IMR-90 (cell line): Measurements from ENCODE around the gene DNAJC30. TPM values are rescaled to one million over a fixed set of nuclear protein-coding genes. Genes with fewer than 3 reads are reported as not detected.

Source experiments
- ATAC-seq: fragments of 200-7000 bp; cut with Tn5 transposase; 2 replicates; pipeline ENCODE4 v1.9.1; 2020; ENCODE audit warnings: low read depth, mild to moderate bottlenecking, moderate library complexity
- BruUV-seq: library from RNA; stranded (reverse); fragments of 400-500 nt; replicated peaks from 2 replicates; lab custom pipeline; 2021; lab: Mats Ljungman, UMichigan
- CTCF ChIA-PET: fragments of 300-600 bp; formaldehyde crosslinking; extraction: SDS; loops from one replicate; lab custom pipeline; 2021; ENCODE audit warnings: antibody characterized with exemption; lab: Yijun Ruan, JAX
- POLR2A ChIA-PET: fragments of 300-600 bp; sonication (Branson Sonifier 250); formaldehyde crosslinking; loops from one replicate; lab custom pipeline; 2022; ENCODE audit warnings: antibody characterized with exemption; ENCODE audit not compliant: unreplicated experiment; lab: Charles Lee
- DNase-seq: peaks from one replicate; pipeline ENCODE4 v3.0.0; 2013
- H2AFZ ChIP-seq: replicated peaks from 2 replicates; pipeline ENCODE3; 2013; ENCODE audit warnings: low read length, mild to moderate bottlenecking; ENCODE audit not compliant: poor library complexity
- H2AK5ac ChIP-seq: 2 replicates; pipeline ENCODE4 v1.6.1; 2013; ENCODE audit warnings: low read depth, low read length, inconsistent platforms
- H2AK9ac ChIP-seq: replicated peaks from 2 replicates; pipeline ENCODE3; 2013; ENCODE audit warnings: mild to moderate bottlenecking, low read depth, low read length, moderate library complexity; ENCODE audit not compliant: poor library complexity
- H2BK120ac ChIP-seq: 2 replicates; pipeline ENCODE4 v1.6.1; 2013; ENCODE audit warnings: low read depth, low read length, inconsistent platforms
- H2BK15ac ChIP-seq: 3 replicates; pipeline ENCODE4 v1.6.1; 2013; ENCODE audit warnings: low read depth, low read length, inconsistent platforms
- H2BK20ac ChIP-seq: 2 replicates; pipeline ENCODE4 v1.6.1; 2013; ENCODE audit warnings: low read depth, mild to moderate bottlenecking, inconsistent platforms, low read length, moderate library complexity
- H2BK5ac ChIP-seq: 2 replicates; pipeline ENCODE4 v1.6.1; 2013; ENCODE audit warnings: mild to moderate bottlenecking, low read depth, low read length, inconsistent platforms; ENCODE audit not compliant: poor library complexity, severe bottlenecking
- H3K14ac ChIP-seq: replicated peaks from 2 replicates; pipeline ENCODE4 v1.6.1; 2013; ENCODE audit warnings: low read depth, low read length, inconsistent platforms
- H3K18ac ChIP-seq: 2 replicates; pipeline ENCODE4 v1.6.1; 2013; ENCODE audit warnings: low read depth, low read length, control low read depth
- H3K23ac ChIP-seq: 2 replicates; pipeline ENCODE4 v1.6.1; 2013; ENCODE audit warnings: low read depth, low read length, inconsistent platforms
- H3K27ac ChIP-seq: 2 replicates; pipeline ENCODE4 v1.5.1; 2013; ENCODE audit warnings: mild to moderate bottlenecking, control low read depth, low read length; ENCODE audit not compliant: insufficient read depth
- H3K27me3 ChIP-seq: 2 replicates; pipeline ENCODE4 v1.6.1; 2013; ENCODE audit warnings: low read length; ENCODE audit not compliant: control insufficient read depth, insufficient read depth
- H3K36me3 ChIP-seq: 2 replicates; pipeline ENCODE4 v1.6.1; 2013; ENCODE audit warnings: low read length, mixed read lengths; ENCODE audit not compliant: control insufficient read depth, insufficient read depth
- H3K4ac ChIP-seq: 2 replicates; pipeline ENCODE4 v1.6.1; 2013; ENCODE audit warnings: low read depth, low read length, inconsistent platforms
- H3K4me1 ChIP-seq: 2 replicates; pipeline ENCODE4 v1.6.1; 2013; ENCODE audit warnings: low read length, mixed read lengths; ENCODE audit not compliant: control insufficient read depth, insufficient read depth
- H3K4me2 ChIP-seq: 2 replicates; pipeline ENCODE4 v1.6.1; 2013; ENCODE audit warnings: low read depth, mild to moderate bottlenecking, control low read depth, low read length, moderate library complexity
- H3K4me3 ChIP-seq: 2 replicates; pipeline ENCODE4 v1.5.1; 2013; ENCODE audit warnings: low read depth, mild to moderate bottlenecking, control low read depth, low read length, moderate library complexity; ENCODE audit not compliant: insufficient read depth
- H3K56ac ChIP-seq: 2 replicates; pipeline ENCODE4 v1.6.1; 2013; ENCODE audit warnings: low read length, inconsistent platforms; ENCODE audit not compliant: insufficient read depth; ENCODE audit errors: extremely low read depth
- H3K79me1 ChIP-seq, 2 experiments: 2 replicates each; pipeline ENCODE4 v1.6.1; 2013; ENCODE audit warnings: low read length in 2 of 2, inconsistent platforms in 1 of 2, low read depth in 1 of 2
- H3K9ac ChIP-seq: 2 replicates; pipeline ENCODE4 v1.6.1; 2013; ENCODE audit warnings: low read depth, low read length, control low read depth
- H3K9me1 ChIP-seq: 2 replicates; pipeline ENCODE4 v1.6.1; 2013; ENCODE audit warnings: low read length, inconsistent platforms; ENCODE audit not compliant: insufficient read depth
- H3K9me3 ChIP-seq: 2 replicates; pipeline ENCODE4 v1.6.1; 2013; ENCODE audit warnings: low read length; ENCODE audit not compliant: control insufficient read depth, insufficient read depth
- H4K20me1 ChIP-seq: 2 replicates; pipeline ENCODE4 v1.6.1; 2013; ENCODE audit warnings: low read length, inconsistent platforms; ENCODE audit not compliant: insufficient read depth
- H4K5ac ChIP-seq: 2 replicates; pipeline ENCODE4 v1.6.1; 2013; ENCODE audit warnings: mild to moderate bottlenecking, low read depth, low read length, control low read depth
- H4K8ac ChIP-seq, 2 experiments: 2 replicates each; pipeline ENCODE4 v1.6.1; 2013; ENCODE audit warnings: low read depth in 2 of 2, low read length in 2 of 2, control low read depth in 1 of 2, inconsistent platforms in 1 of 2
- H4K91ac ChIP-seq: 2 replicates; pipeline ENCODE4 v1.6.1; 2013; ENCODE audit warnings: low read depth, low read length, inconsistent platforms; ENCODE audit not compliant: insufficient read depth
- ELK1 ChIP-seq: fragments of 150-350 bp; IDR thresholded peaks from 2 replicates; pipeline ENCODE4 v1.6.1; 2016; ENCODE audit warnings: low read depth, mild to moderate bottlenecking, low read length, moderate library complexity, borderline replicate concordance
- MAFK ChIP-seq: IDR thresholded peaks from 2 replicates; pipeline ENCODE4 v1.6.1; 2012; ENCODE audit warnings: low read depth, low read length, improper control_type of control experiment
- RCOR1 ChIP-seq: IDR thresholded peaks from 2 replicates; pipeline ENCODE4 v1.6.1; 2012; ENCODE audit warnings: mild to moderate bottlenecking, low read length, improper control_type of control experiment; ENCODE audit not compliant: insufficient replicate concordance
- RFX5 ChIP-seq: IDR thresholded peaks from 2 replicates; pipeline ENCODE4 v1.8.0; 2012; ENCODE audit warnings: low read depth, mild to moderate bottlenecking, low read length, moderate library complexity
- SMC3 ChIP-seq: fragments of 150-350 bp; IDR thresholded peaks from 2 replicates; pipeline ENCODE4 v1.6.1; 2016; ENCODE audit warnings: low read depth, mild to moderate bottlenecking, antibody characterized with exemption, low read length, moderate library complexity
- WGBS, 2 experiments: methylation state at CpG; one replicate each; pipeline versions ENCODE4 v1.1.5 to v1.1.7; 2013; ENCODE audit warnings: missing lambda C conversion rate in 2 of 2; ENCODE audit not compliant: insufficient read length in 1 of 2; ENCODE audit errors: extremely low coverage in 2 of 2; 5-methylcytosine and 5-hydroxymethylcytosine counted together
- dilution Hi-C: fragments of 300-500 bp; cut with HindIII; formaldehyde crosslinking; loops from one replicate; pipeline ENCODE4 v1.14.3; 2018; ENCODE audit warnings: low sequenced_read_pairs; ENCODE audit not compliant: unreplicated experiment
- in situ Hi-C: fragments of 300-500 bp; cut with MboI; formaldehyde crosslinking; loops from 3 replicates; pipeline ENCODE4 v1.14.3; 2019; ENCODE audit warnings: low sequenced_read_pairs, inconsistent platforms, mixed read lengths
- intact Hi-C: fragments of 100-400 bp; cut with micrococcal nuclease; formaldehyde crosslinking; loops from 2 replicates; pipeline ENCODE4 v1.10.0; 2022
- polyA plus RNA-seq, 3 experiments: library from polyadenylated mRNA; depleted of rRNA; stranded (reverse); fragments of >200 nt; gene quantifications; 2 replicates each; pipeline ENCODE4 v1.2.3, GENCODE V29; 2012; ENCODE audit warnings: low replicate concordance in 1 of 3
- total RNA-seq: library from RNA; depleted of rRNA; stranded (reverse); fragments of >200 nt; gene quantifications from 2 replicates; pipeline ENCODE4 v1.2.3, GENCODE V29; 2012

Gene DNAJC30
- total and polyA plus RNA-seq, 2 of the 4 experiments (the other 2 are of a cell fraction) = 1.6 to 9.0 TPM

GRCh38 chr7:73717991-73718405 lies 34.7 kb upstream of the DNAJC30 start (continued):
- TF ChIP-seq SMC3 = peak; percentile 7; the same call in 1 of the 2 replicates

GRCh38 chr7:73717025-73717807 lies 34.0 kb upstream of the DNAJC30 start:
- no peak overlapping the region for H2AFZ ChIP-seq

More at GRCh38 chr7:73717025-73717807, 34.0 kb upstream of the DNAJC30 start:
- Histone ChIP-seq H4K5ac (no peak overlapping the region), H3K23ac (0 out of 2 replicates have a peak overlapping the region, but pooled peaks have one; percentile 1), H2BK20ac (peak overlapping the region; percentile 7; the same call in 1 of the 2 replicates), H3K9me3 (no peaks in the 10 kb centered on the region), H3K4me2 (no peak overlapping the region), H3K4me1 (peaks cover 28% of the 10 kb centered on the region), H2BK120ac (peak overlapping the region; percentile 48; the same call in 1 of the 2 replicates), H2BK15ac (no peak overlapping the region), H4K20me1 (peaks cover 60% of the 10 kb centered on the region), H3K27ac (peak overlapping the region; percentile 17; the same call in 1 of the 2 replicates), H4K91ac (no peak overlapping the region), H3K4me3 (no peak overlapping the region), H3K36me3 (peaks cover 2% of the 10 kb centered on the region; the same call in 1 of the 2 replicates), H3K14ac (peak overlapping the region; percentile 18; the same call in 1 of the 2 replicates), H4K8ac (peak overlapping the region; percentile 0 to 20; a peak in 1 of 4 replicates), H3K9me1 (peaks cover 21% of the 10 kb centered on the region), H2AK5ac (peak overlapping the region; percentile 36), H3K56ac (no peak overlapping the region), H3K27me3 (no peaks in the 10 kb centered on the region), H3K4ac (peak overlapping the region; percentile 5), H2AK9ac (no peak overlapping the region), H3K9ac (no peak overlapping the region), H3K18ac (no peak overlapping the region), H2BK5ac (peak overlapping the region; percentile 64), H3K79me1 (peaks cover 14 to 59% of the 10 kb centered on the region in 2 experiments)
- in situ Hi-C loops = no loop called here
- TF ChIP-seq RFX5 (no peak), ELK1 (no peak), RCOR1 (no peak), MAFK (no peak), SMC3 (no peak)
- no TSS peak for BruUV-seq
- ChIA-PET POLR2A (no interaction called here), CTCF (interaction anchor here (0.6 to 1.3 kb wide), 4 partner anchors 16 to 196 kb away, joined by 3 read pairs; no protein-coding TSS in a partner anchor)
- dilution Hi-C loops = no loop called here
- DNase-seq (peak; percentile 26), ATAC-seq (no peak)
- intact Hi-C loops = loop anchor here (5.0 kb wide), 2 partner anchors 35 to 50 kb away; partner anchors contain the start of genes BUD23, DNAJC30 and VPS37D
- WGBS, 2 experiments = 100% methylated on average over 2 of the region's 13 CpGs; no CpG with 5 or more reads in 1 of the 2 experiments
